ENCODE results near the gene TNNC1. TPM values are rescaled to one million over a fixed set of nuclear protein-coding genes. Genes with fewer than 3 reads are reported as not detected.

The TNNC1 gene
- total and polyA plus RNA-seq, 2 donors (not counting 1 experiment from before 2014, with no cell fraction given) = 1.1 to 5.4 TPM

GRCh38 chr3:52441091-52441771, 12.6 kb downstream of the TNNC1 start:
- no peak overlapping the region for H3K9ac ChIP-seq (ENCODE audit: low read length)
- H3K79me2 ChIP-seq (ENCODE audit: control insufficient read depth, insufficient read depth, low read length) = no peaks in the 10 kb centered on the region
- no peaks in the 10 kb centered on the region for H4K20me1 ChIP-seq (ENCODE audit: control insufficient read depth, insufficient read depth, low read length, poor library complexity, severe bottlenecking)
- no peaks in the 10 kb centered on the region for H3K9me3 ChIP-seq (ENCODE audit: control extremely low read depth in 1 of 3, control insufficient read depth in 2 of 3, insufficient read depth in 1 of 3, low read length in 2 of 3)
- Mint-ChIP-seq H3K27me3 (no peaks in the 10 kb centered on the region), H3K4me3 (no peak overlapping the region), H3K27ac (no peak overlapping the region), H3K9me3 (ENCODE audit: insufficient read depth) (no peaks in the 10 kb centered on the region), H3K4me1 (peaks cover 3% of the 10 kb centered on the region)
- ChIA-PET CTCF (interaction anchor here (1.0 kb wide), 1 partner anchor 12 kb away, joined by 5 read pairs; no protein-coding TSS in a partner anchor), POLR2A (no interaction called here)
- ATAC-seq (ENCODE audit: low read depth) (no peak), DNase-seq (no peak)
- H3K36me3 ChIP-seq (replicated peaks in 1 of 2; ENCODE audit: control extremely low read depth in 1 of 2, control insufficient read depth in 1 of 2, extremely low read depth in 1 of 2, insufficient read depth in 2 of 2, low read length in 1 of 2) = no peaks in the 10 kb centered on the region
- 94% methylated on average over 17 of the region's 23 CpGs for WGBS (ENCODE audit: insufficient coverage)
- H3K27ac ChIP-seq (ENCODE audit: low read length in 2 of 2) = no peak overlapping the region
- TF ChIP-seq CTCF (IDR thresholded peaks at IDR 0.05) (no peak), EZH2 (IDR thresholded peaks at IDR 0.05; ENCODE audit: borderline replicate concordance, insufficient read depth, low read depth, low read length, poor library complexity, severe bottlenecking) (no peak)
- no peak overlapping the region for H3K4me3 ChIP-seq (ENCODE audit: control extremely low read depth in 1 of 5, extremely low read depth in 1 of 5, insufficient read depth in 1 of 5, low read depth in 2 of 5, low read length in 4 of 5)
- no peak overlapping the region for H2AFZ ChIP-seq (ENCODE audit: insufficient read depth, low read depth, low read length, poor library complexity, severe bottlenecking)
- H3K4me1 ChIP-seq (ENCODE audit: control insufficient read depth in 2 of 2, insufficient read depth in 2 of 2, low read length in 2 of 2) = peaks cover 0 to 8% of the 10 kb centered on the region in 2 donors
- no peaks in the 10 kb centered on the region for H3K27me3 ChIP-seq (replicated peaks in 1 of 4; ENCODE audit: control extremely low read depth in 1 of 4, control insufficient read depth in 3 of 4, insufficient read depth in 4 of 4, low read length in 3 of 4)
- H3K4me2 ChIP-seq (replicated peaks; ENCODE audit: low read depth, low read length, poor library complexity, severe bottlenecking) = no peak overlapping the region
- intact Hi-C loops (cut with micrococcal nuclease) = no loop called here

- no peak overlapping the region for H3K9ac ChIP-seq (ENCODE audit: low read length)
- H3K27me3 ChIP-seq (replicated peaks in 1 of 4; ENCODE audit: control extremely low read depth in 1 of 4, control insufficient read depth in 3 of 4, insufficient read depth in 4 of 4, low read length in 3 of 4) = no peaks in the 10 kb centered on the region
- no peaks in the 10 kb centered on the region for H3K79me2 ChIP-seq (ENCODE audit: control insufficient read depth, insufficient read depth, low read length)
- ChIA-PET CTCF (no interaction called here), POLR2A (no interaction called here)
- H3K36me3 ChIP-seq (replicated peaks in 1 of 2; ENCODE audit: control extremely low read depth in 1 of 2, control insufficient read depth in 1 of 2, extremely low read depth in 1 of 2, insufficient read depth in 2 of 2, low read length in 1 of 2) = no peaks in the 10 kb centered on the region
- TF ChIP-seq CTCF (IDR thresholded peaks at IDR 0.05) = no peak
- TF ChIP-seq EZH2 (IDR thresholded peaks at IDR 0.05; ENCODE audit: borderline replicate concordance, insufficient read depth, low read depth, low read length, poor library complexity, severe bottlenecking) = no peak
- WGBS (ENCODE audit: insufficient coverage) = 95% methylated on average over 13 of the region's 14 CpGs
- Mint-ChIP-seq H3K27ac (no peak overlapping the region), H3K9me3 (ENCODE audit: insufficient read depth) (no peaks in the 10 kb centered on the region), H3K27me3 (no peaks in the 10 kb centered on the region), H3K4me3 (no peak overlapping the region), H3K4me1 (peaks cover 3% of the 10 kb centered on the region)
- no peaks in the 10 kb centered on the region for H4K20me1 ChIP-seq (ENCODE audit: control insufficient read depth, insufficient read depth, low read length, poor library complexity, severe bottlenecking)
- no peaks in the 10 kb centered on the region for H3K9me3 ChIP-seq (ENCODE audit: control extremely low read depth in 1 of 3, control insufficient read depth in 2 of 3, insufficient read depth in 1 of 3, low read length in 2 of 3)
- peaks cover 0 to 8% of the 10 kb centered on the region in 2 donors for H3K4me1 ChIP-seq (ENCODE audit: control insufficient read depth in 2 of 2, insufficient read depth in 2 of 2, low read length in 2 of 2)
- intact Hi-C loops (cut with micrococcal nuclease) = no loop called here
- no peak for ATAC-seq (ENCODE audit: low read depth)
- H2AFZ ChIP-seq (ENCODE audit: insufficient read depth, low read depth, low read length, poor library complexity, severe bottlenecking) = no peak overlapping the region
- H3K27ac ChIP-seq (ENCODE audit: low read length in 2 of 2) = no peak overlapping the region
- no peak overlapping the region for H3K4me3 ChIP-seq (ENCODE audit: control extremely low read depth in 1 of 5, extremely low read depth in 1 of 5, insufficient read depth in 1 of 5, low read depth in 2 of 5, low read length in 4 of 5)
- H3K4me2 ChIP-seq (replicated peaks; ENCODE audit: low read depth, low read length, poor library complexity, severe bottlenecking) = no peak overlapping the region
- DNase-seq = no peak
Measured at GRCh38 chr3:52440671-52441070, 13.2 kb downstream of the TNNC1 start.
